IPS DF 6.9 (cell line): ENCODE data around the gene MACC1.
A peak's percentile ranks its signal among the peaks of the same experiment; 100 is the strongest.

Source experiments
- DNase-seq: peaks from one replicate; pipeline ENCODE4 v3.0.0-alpha.2; 2013; ENCODE audit warnings: low read depth, low spot score
- H3K27ac ChIP-seq: one replicate; pipeline ENCODE4 v1.5.1; 2013; ENCODE audit warnings: low read length, control low read depth
- H3K27me3 ChIP-seq: 2 replicates; pipeline ENCODE4 v1.6.1; 2013; ENCODE audit warnings: mild to moderate bottlenecking, low read length; ENCODE audit not compliant: control insufficient read depth, insufficient read depth
- H3K36me3 ChIP-seq: 2 replicates; pipeline ENCODE4 v1.6.1; 2013; ENCODE audit warnings: low read length; ENCODE audit not compliant: control insufficient read depth, insufficient read depth
- H3K4me1 ChIP-seq: 2 replicates; pipeline ENCODE4 v1.6.1; 2013; ENCODE audit warnings: low read length; ENCODE audit not compliant: control insufficient read depth, insufficient read depth
- H3K4me3 ChIP-seq: 2 replicates; pipeline ENCODE4 v1.5.1; 2013; ENCODE audit warnings: mild to moderate bottlenecking, low read length
- H3K9me3 ChIP-seq: 2 replicates; pipeline ENCODE4 v1.6.1; 2013; ENCODE audit warnings: low read length, inconsistent platforms; ENCODE audit not compliant: control insufficient read depth, insufficient read depth
- WGBS: extraction: QIAGEN DNeasy Blood & Tissue Kit; methylation state at CpG from one replicate; pipeline ENCODE4 v1.1.7; 2013; ENCODE audit warnings: mixed read lengths, missing lambda C conversion rate; ENCODE audit not compliant: insufficient read length, insufficient coverage; 5-methylcytosine and 5-hydroxymethylcytosine counted together

The MACC1 gene

DNA sequence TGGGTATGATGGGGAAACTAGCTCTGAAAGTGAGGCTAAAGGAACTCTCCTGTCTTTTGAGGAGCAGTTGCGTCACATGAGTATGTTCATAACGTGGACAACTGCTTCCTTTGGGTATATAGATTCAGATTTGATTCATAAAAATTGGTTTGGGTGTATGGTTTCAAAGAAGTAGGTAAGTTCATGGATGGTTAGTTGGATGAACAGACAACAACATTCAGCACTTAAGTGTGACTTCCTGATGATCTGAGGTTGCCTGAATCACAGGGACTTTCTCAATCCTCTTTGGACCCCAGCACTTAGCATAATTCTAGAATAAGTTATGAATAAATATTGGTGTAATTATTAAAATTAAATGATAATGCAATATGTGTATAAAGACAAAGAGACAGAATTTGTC, 43.4 kb downstream of the MACC1 start:
- Histone ChIP-seq H3K27ac (no peak overlapping the region), H3K27me3 (no peaks in the 10 kb centered on the region), H3K36me3 (no peaks in the 10 kb centered on the region), H3K4me1 (no peaks in the 10 kb centered on the region; the same call in 1 of the 2 replicates), H3K4me3 (no peak overlapping the region), H3K9me3 (no peaks in the 10 kb centered on the region)
- no CpG with 5 or more reads among the region's 2 CpGs for whole genome bisulfite sequencing
- no peak for DNase-seq

DNA sequence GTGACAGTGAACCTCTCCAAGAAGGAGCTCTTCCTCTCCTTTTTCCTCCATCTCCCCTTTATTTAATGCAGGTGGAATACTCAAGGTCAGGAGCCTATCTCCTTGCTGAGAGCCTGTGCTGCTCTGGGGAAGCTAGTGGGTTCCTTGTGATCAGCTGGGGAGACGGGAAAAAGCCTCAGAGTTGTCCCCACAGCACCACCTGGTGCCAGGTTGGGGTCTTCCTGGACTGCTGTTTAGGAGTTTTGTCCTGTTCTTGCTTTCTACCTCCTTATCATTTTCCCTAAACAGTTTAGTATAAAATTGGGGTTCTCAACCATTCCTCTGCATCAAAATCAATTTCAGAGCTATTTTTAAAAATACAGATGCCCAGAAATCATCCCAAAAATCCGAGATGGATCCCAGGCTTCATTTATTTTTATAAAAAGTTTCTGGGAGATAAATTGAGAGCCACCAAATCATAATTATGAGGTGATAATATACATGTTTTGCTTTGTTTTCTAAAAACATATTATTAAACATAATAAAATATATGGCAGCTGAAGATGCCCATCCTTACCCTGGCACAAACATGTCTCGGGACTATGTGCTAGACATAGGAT, 44.3 kb downstream of the MACC1 start:
- DNase-seq: peak; percentile 85
- no peaks in the 10 kb centered on the region for H3K36me3 ChIP-seq
- H3K27me3 ChIP-seq: no peaks in the 10 kb centered on the region
- WGBS: no CpG with 5 or more reads among the region's 3 CpGs
- H3K27ac ChIP-seq: no peak overlapping the region
- no peak overlapping the region for H3K4me3 ChIP-seq
- no peaks in the 10 kb centered on the region for H3K9me3 ChIP-seq
- H3K4me1 ChIP-seq: no peaks in the 10 kb centered on the region; the same call in 1 of the 2 replicates

DNA sequence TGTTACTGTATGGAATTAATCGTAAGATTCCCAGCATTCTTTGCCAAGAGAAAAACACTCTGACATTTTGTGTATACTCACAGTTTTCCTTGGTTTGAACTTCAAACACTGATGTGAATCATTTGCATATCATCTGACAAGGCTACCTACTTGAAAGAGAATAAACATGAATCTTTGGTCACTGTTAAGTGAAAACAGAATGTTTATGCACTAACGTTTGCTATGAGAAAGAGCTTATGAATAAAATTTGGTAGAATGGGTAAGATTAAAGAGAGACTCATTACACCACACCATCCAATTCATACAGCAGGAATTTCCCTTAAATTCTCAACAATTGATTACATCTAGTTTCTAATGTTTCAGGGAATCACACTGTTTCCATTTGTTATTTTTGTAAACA, 46.6 kb downstream of the MACC1 start:
- Histone ChIP-seq H3K27ac (no peak overlapping the region), H3K4me1 (no peaks in the 10 kb centered on the region; the same call in 1 of the 2 replicates), H3K36me3 (no peaks in the 10 kb centered on the region), H3K27me3 (no peaks in the 10 kb centered on the region), H3K9me3 (no peaks in the 10 kb centered on the region), H3K4me3 (no peak overlapping the region)
- no CpG with 5 or more reads among the region's 2 CpGs for WGBS
- DNase-seq: no peak

DNA sequence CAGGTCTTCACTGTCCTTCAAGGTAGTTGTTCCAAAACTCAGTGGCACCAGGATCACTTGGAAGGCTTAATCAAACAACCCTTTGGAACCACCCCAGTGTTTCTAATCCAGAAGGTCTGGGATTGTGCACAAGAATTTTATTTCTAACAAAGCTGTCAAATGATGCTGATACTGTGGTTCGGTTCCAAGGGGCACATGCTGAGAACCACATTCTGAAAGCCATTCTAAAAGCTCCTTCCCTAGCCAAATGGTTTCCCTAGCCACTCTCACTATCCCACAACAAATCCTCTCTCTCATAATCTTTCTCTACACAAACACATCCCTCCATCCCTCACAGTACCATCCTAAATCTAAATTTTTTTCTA, 52.1 kb downstream of the MACC1 start:
- no peak overlapping the region for H3K4me3 ChIP-seq
- DNase-seq: no peak
- no peaks in the 10 kb centered on the region for H3K27me3 ChIP-seq
- no peak overlapping the region for H3K27ac ChIP-seq
- no peaks in the 10 kb centered on the region for H3K36me3 ChIP-seq
- no CpG with 5 or more reads among the region's 1 CpG for WGBS
- no peaks in the 10 kb centered on the region for H3K9me3 ChIP-seq
- no peaks in the 10 kb centered on the region for H3K4me1 ChIP-seq

DNA sequence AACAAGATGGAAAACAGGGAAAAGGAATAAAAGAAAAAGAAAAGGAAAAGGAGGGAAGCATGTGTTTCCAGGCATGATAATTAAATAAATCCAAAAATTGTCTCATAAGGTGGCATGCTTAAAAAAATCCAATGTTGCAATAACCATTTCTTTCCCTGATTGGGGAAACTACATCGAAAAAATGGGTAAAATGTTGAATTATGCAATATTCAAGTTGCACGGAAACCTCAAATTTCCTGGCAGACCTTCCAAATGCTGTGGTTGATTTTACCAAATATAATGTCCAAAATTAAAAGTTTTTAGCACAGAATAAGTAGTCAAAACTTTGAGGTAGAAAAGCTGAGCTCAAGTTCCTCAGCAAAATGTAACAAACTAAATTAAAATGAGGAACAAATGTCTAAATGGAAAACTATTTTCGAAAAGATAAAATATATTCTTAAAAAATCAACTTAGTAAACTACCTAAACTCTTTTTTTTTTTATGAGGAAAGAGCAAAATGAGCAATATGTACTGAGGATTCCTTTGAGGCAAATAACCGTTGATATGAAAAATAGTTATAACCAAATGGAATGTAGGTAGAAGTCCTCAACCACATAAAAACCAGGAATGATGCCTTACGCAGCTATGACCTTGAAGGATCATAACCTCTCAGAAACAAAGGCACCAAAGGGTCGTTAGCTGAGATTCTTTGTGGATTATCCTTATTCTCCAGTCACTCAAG, 52.6 kb downstream of the MACC1 start:
- no peak overlapping the region for H3K4me3 ChIP-seq
- H3K36me3 ChIP-seq: no peaks in the 10 kb centered on the region
- DNase-seq: no peak
- H3K4me1 ChIP-seq: no peaks in the 10 kb centered on the region
- WGBS: no CpG with 5 or more reads among the region's 6 CpGs
- no peaks in the 10 kb centered on the region for H3K9me3 ChIP-seq
- H3K27ac ChIP-seq: no peak overlapping the region
- H3K27me3 ChIP-seq: no peaks in the 10 kb centered on the region

DNA sequence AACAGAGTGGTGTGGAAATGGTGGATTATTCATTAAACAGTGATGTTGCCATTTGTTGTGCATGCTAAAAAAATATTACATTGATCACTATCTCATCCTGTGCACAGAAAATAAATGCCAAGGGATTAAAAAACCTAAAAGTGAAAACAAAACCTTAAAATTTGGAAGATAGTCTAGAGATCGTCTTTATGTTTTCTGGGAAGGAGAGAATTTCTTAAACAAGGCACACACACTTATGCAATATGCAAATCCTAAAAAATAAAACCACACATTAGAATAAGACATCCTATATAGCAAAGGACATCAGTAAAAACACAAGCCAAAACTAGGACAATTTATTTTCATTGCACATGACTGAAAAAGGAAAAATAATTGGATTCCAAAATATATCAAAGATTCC, 54.5 kb downstream of the MACC1 start:
- no CpG with 5 or more reads among the region's 1 CpG for WGBS

DNA sequence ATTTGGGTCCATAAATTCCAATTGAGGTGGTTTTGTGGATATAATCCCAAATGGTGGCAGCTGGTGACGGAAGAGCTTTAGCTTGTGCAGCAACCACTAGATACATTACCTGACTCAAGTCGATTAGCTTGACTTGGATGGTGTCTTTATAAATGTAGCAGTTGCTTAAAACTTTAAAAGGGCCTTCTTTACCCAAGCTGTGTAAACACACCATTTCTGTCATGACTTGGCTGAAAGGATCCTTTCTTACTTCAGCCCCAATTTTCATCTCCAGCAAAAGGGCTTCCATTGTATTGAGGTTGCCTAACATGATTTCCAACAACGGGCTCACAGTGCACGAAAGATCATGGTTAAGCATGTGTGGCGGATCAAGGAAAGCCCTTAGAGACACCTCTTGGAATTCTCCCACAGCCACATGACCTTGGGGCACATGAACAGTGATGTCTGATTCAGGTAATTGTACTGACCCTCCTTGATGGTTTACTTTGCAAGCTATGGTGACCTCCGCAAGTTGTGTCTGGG, 57.9 kb downstream of the MACC1 start:
- Histone ChIP-seq H3K27me3 (no peaks in the 10 kb centered on the region), H3K36me3 (no peaks in the 10 kb centered on the region), H3K27ac (no peak overlapping the region), H3K9me3 (no peaks in the 10 kb centered on the region), H3K4me1 (no peaks in the 10 kb centered on the region), H3K4me3 (no peak overlapping the region)
- DNase-seq: no peak
- WGBS: no CpG with 5 or more reads among the region's 6 CpGs

More for the DNA sequence above, 54.5 kb downstream of the MACC1 start:
- DNase-seq: no peak
- Histone ChIP-seq H3K4me3 (no peak overlapping the region), H3K27ac (no peak overlapping the region), H3K4me1 (no peaks in the 10 kb centered on the region), H3K9me3 (no peaks in the 10 kb centered on the region), H3K27me3 (no peaks in the 10 kb centered on the region), H3K36me3 (no peaks in the 10 kb centered on the region)

DNA sequence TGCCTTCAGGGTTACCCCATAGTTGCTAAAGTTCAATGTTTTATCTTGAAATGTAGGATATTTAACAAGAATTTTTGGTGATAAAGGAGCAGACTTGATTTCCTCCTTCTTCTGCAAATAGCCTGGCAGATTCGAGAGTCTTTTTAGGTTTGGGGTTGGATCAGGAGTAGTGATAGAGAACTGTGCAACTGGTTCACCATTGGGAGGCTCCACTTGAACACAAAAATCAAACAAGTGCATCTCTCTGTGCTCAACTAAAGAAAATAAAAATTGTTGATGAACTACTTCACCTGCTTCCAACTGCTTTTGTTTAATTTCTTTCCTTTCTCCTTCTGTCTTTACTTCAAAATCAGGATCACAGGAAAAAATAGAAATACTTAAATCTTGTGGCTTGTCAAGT, 58.5 kb downstream of the MACC1 start:
- Histone ChIP-seq H3K27ac (no peak overlapping the region), H3K27me3 (no peaks in the 10 kb centered on the region), H3K4me1 (no peaks in the 10 kb centered on the region), H3K9me3 (no peaks in the 10 kb centered on the region), H3K36me3 (no peaks in the 10 kb centered on the region), H3K4me3 (no peak overlapping the region)
- no peak for DNase-seq
- no CpG with 5 or more reads among the region's 1 CpG for WGBS

DNA sequence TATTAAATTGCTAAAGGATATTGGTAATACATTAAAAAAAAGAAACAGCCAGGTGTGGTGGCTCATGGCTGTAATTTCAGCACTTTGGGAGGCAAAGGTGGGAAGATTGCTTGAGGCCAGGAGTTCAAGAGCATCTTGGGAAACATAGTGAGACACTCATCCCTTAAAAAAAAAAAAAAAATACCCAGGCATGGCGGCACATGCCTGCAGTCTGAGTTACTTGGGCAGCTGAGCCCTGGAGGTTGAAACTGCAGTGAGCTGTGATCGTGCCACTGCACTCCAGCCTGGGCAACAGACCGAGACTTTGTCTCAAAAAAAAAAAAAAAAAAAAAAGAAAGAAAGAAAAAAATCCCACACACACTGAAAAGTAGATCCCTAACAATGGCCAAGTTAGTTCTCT, 59.7 kb downstream of the MACC1 start:
- Histone ChIP-seq H3K9me3 (no peaks in the 10 kb centered on the region), H3K27ac (no peak overlapping the region), H3K4me1 (no peaks in the 10 kb centered on the region), H3K36me3 (no peaks in the 10 kb centered on the region), H3K27me3 (no peaks in the 10 kb centered on the region), H3K4me3 (no peak overlapping the region)
- DNase-seq: no peak
- WGBS: no CpG with 5 or more reads among the region's 3 CpGs

DNA sequence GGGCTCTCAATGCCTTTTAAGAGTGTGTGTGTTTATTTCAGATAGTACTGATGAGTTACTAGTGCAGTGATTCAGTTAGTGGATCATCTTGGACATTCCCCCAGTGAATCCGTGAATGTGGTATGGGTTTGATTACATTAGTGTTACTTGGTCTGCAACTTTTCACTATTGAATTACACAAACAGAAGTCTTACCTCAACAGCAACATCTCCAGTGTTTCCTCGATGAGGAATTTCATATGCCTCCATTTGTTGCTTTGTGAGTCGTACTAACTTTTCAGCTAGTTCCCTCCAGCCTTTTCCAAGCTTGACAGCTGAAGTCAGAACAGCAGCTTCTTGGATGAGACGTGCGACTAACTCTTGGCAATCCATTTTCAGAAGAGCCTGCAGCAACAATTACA, 63.2 kb downstream of the MACC1 start:
- H3K27me3 ChIP-seq: no peaks in the 10 kb centered on the region
- H3K27ac ChIP-seq: no peak overlapping the region
- H3K36me3 ChIP-seq: no peaks in the 10 kb centered on the region; the same call in 1 of the 2 replicates
- WGBS: no CpG with 5 or more reads among the region's 5 CpGs
- DNase-seq: no peak
- no peaks in the 10 kb centered on the region for H3K4me1 ChIP-seq
- H3K9me3 ChIP-seq: no peaks in the 10 kb centered on the region
- no peak overlapping the region for H3K4me3 ChIP-seq

DNA sequence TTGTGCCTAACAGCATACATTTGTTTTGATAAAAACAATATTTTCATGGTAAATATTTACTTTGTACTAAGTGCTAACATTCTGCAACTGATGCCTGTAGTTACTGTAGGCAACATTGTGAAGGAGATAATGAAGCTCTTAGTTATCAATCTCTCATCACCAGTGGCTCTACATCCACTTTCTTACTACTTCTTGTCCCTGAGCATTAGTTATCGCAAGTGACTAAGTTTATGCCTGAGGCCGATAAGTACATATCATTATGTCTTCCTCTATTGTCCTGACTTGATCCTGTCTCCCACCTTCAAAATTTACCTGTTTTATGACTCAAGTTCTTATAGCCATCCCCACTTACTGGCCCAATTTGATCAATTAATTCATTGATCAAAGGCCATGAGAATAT, 63.6 kb downstream of the MACC1 start:
- H3K27me3 ChIP-seq: no peaks in the 10 kb centered on the region
- no peak overlapping the region for H3K4me3 ChIP-seq
- WGBS: no CpG with 5 or more reads among the region's 2 CpGs
- H3K9me3 ChIP-seq: no peaks in the 10 kb centered on the region
- no peaks in the 10 kb centered on the region; the same call in 1 of the 2 replicates for H3K36me3 ChIP-seq
- H3K27ac ChIP-seq: no peak overlapping the region
- H3K4me1 ChIP-seq: no peaks in the 10 kb centered on the region
- DNase-seq: no peak
